Tibial artery (tissue), 4 donors: ENCODE measurements around the gene ABCB1.

Experiments
- DNase-seq, 2 donors: peaks; one replicate each; pipeline ENCODE4 v3.0.0-alpha.2; 2019
- H3K27ac ChIP-seq, 2 donors: fragments of 200-600 bp; sonication (generic) in 1 of 2; 1 replicate in 1 of 2; 2 replicates in 1 of 2; pipeline ENCODE4 v1.5.1; 2018 to 2019; ENCODE audit warnings: mild to moderate bottlenecking in 1 of 2
- H3K27me3 ChIP-seq, 2 donors: fragments of 200-600 bp; sonication (generic) in 1 of 2; one replicate each; pipeline versions ENCODE4 v1.5.1 to v1.6.0; 2016 to 2019
- H3K36me3 ChIP-seq, 3 donors: fragments of 200-600 bp; sonication (generic) in 2 of 3; one replicate each; pipeline ENCODE4 v1.5.1; 2016 to 2019; ENCODE audit warnings: mild to moderate bottlenecking in 2 of 3
- H3K4me1 ChIP-seq, 4 donors: fragments of 200-600 bp; sonication (generic) in 2 of 4; 1 replicate in 3 of 4; 2 replicates in 1 of 4; pipeline ENCODE4 v1.5.1; 2016 to 2019
- H3K4me3 ChIP-seq, 2 donors: fragments of 200-600 bp; sonication (generic) in 1 of 2; 1 replicate in 1 of 2; 2 replicates in 1 of 2; pipeline ENCODE4 v1.5.1; 2018 to 2019; ENCODE audit warnings: mild to moderate bottlenecking in 2 of 2
- H3K9me3 ChIP-seq, 3 donors: fragments of 200-600 bp; sonication (generic) in 1 of 3; one replicate each; pipeline ENCODE4 v1.5.1; 2016 to 2019
- CTCF ChIP-seq, 2 experiments: fragments of 200-600 bp in 1 of 2; fragments of 450-650 bp in 1 of 2; IDR thresholded peaks; one replicate each; pipeline ENCODE4 v1.5.1; 2017 to 2019; ENCODE audit warnings: antibody characterized with exemption in 2 of 2, mild to moderate bottlenecking in 1 of 2, moderate library complexity in 1 of 2
- intact Hi-C: fragments of 100-400 bp; cut with DNase I; formaldehyde crosslinking; loops from one replicate; pipeline ENCODE4 v1.15.0; 2023; ENCODE audit warnings: low total_unique reads

Gene ABCB1

GRCh38 chr7:87534072-87534471 lies 66.6 kb downstream of the ABCB1 start:
- DNase-seq = no peak
- intact Hi-C loops = no loop called here
- Histone ChIP-seq H3K36me3 (no peaks in the 10 kb centered on the region), H3K4me1 (no peaks in the 10 kb centered on the region), H3K27ac (no peak overlapping the region), H3K27me3 (no peaks in the 10 kb centered on the region), H3K4me3 (no peak overlapping the region), H3K9me3 (no peaks in the 10 kb centered on the region)
- no peak for TF ChIP-seq CTCF (IDR thresholded peaks at IDR 0.05)

- intact Hi-C loops = no loop called here
- TF ChIP-seq CTCF (IDR thresholded peaks at IDR 0.05) = no peak
- H3K4me3 ChIP-seq = no peak overlapping the region
- no peaks in the 10 kb centered on the region for H3K36me3 ChIP-seq
- H3K4me1 ChIP-seq = no peaks in the 10 kb centered on the region
- no peak for DNase-seq
- H3K27ac ChIP-seq = no peak overlapping the region
- H3K9me3 ChIP-seq = peaks cover 0 to 4% (median 0%) of the 10 kb centered on the region in 3 donors
- no peaks in the 10 kb centered on the region for H3K27me3 ChIP-seq
These were observed 70.6 kb downstream of the ABCB1 start for GRCh38 chr7:87530126-87530525.

GRCh38 chr7:87528730-87529129 lies 72.0 kb downstream of the ABCB1 start:
- no peaks in the 10 kb centered on the region for H3K36me3 ChIP-seq
- TF ChIP-seq CTCF (IDR thresholded peaks at IDR 0.05) = no peak
- H3K9me3 ChIP-seq = peaks cover 0 to 4% (median 0%) of the 10 kb centered on the region in 3 donors
- no peaks in the 10 kb centered on the region for H3K4me1 ChIP-seq
- no peaks in the 10 kb centered on the region for H3K27me3 ChIP-seq
- no peak for DNase-seq
- no peak overlapping the region for H3K27ac ChIP-seq
- intact Hi-C loops = no loop called here
- no peak overlapping the region for H3K4me3 ChIP-seq

- H3K27ac ChIP-seq = no peak overlapping the region
- H3K9me3 ChIP-seq = no peaks in the 10 kb centered on the region
- intact Hi-C loops = no loop called here
- no peak overlapping the region for H3K4me3 ChIP-seq
- no peaks in the 10 kb centered on the region for H3K27me3 ChIP-seq
- DNase-seq = no peak
- TF ChIP-seq CTCF (IDR thresholded peaks at IDR 0.05) = no peak
- H3K4me1 ChIP-seq = no peaks in the 10 kb centered on the region
- H3K36me3 ChIP-seq = no peaks in the 10 kb centered on the region
These were observed 81.9 kb downstream of the ABCB1 start for GRCh38 chr7:87518735-87519134.

- H3K36me3 ChIP-seq = no peaks in the 10 kb centered on the region
- no peaks in the 10 kb centered on the region for H3K4me1 ChIP-seq
- no peak for DNase-seq
- no peak overlapping the region for H3K27ac ChIP-seq
- no peaks in the 10 kb centered on the region for H3K9me3 ChIP-seq
- no peak for TF ChIP-seq CTCF (IDR thresholded peaks at IDR 0.05)
- no peak overlapping the region for H3K4me3 ChIP-seq
- intact Hi-C loops = no loop called here
- H3K27me3 ChIP-seq = no peaks in the 10 kb centered on the region
These were observed 82.8 kb downstream of the ABCB1 start for GRCh38 chr7:87517891-87518290.

- Histone ChIP-seq H3K27ac (no peak overlapping the region), H3K9me3 (no peaks in the 10 kb centered on the region), H3K4me1 (no peaks in the 10 kb centered on the region), H3K27me3 (no peaks in the 10 kb centered on the region), H3K36me3 (no peaks in the 10 kb centered on the region), H3K4me3 (no peak overlapping the region)
- no peak for DNase-seq
- no peak for TF ChIP-seq CTCF (IDR thresholded peaks at IDR 0.05)
- intact Hi-C loops = no loop called here
These were observed 83.4 kb downstream of the ABCB1 start for GRCh38 chr7:87517136-87517815.
